ENCODE measurements around the gene MED4.
A peak's percentile ranks its signal among the peaks of the same experiment; 100 is the strongest.

DNA sequence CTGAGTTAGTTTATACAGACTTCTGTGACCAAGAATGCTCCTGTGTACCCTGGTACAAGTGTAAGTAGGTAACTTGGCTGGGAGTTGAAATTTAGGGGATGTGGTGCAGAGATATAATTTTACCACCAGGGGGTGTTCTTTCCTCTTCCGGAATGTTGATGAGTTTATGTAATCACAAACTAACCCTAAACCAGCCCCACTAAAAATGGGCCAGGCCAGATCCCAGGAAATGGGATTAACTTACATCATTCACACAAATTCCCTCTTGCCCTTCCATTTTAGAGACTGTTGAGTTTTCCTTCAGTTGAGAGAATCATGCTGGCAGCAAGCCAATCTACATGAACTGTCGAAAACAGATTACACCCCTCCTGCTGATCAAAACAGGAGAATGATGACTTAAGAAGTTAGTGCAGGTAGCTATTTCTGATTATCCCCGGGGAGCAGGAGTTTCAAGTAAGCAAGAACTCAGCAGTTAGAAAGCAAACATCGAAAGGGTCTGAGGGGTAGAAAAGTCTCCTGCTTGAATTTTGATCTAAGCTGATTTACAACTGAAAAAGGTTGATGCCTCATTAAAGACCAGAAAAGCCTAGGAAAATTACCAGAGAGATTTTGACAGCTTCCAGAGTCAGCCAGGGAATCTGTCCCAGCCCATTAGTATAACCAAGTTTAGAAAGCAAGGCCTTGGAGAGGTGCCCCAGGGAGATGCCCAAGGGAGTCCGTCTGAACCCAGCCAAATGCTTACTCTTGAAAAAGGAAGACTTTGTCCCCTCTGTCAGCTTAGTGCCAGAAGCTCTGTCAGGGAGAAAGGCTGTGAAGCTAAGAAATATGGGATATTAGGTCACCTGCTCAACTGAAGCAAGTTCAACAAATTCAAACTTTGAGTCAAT is 32.3 kb upstream of the MED4 start:
- TF ChIP-seq, protein P1, sequence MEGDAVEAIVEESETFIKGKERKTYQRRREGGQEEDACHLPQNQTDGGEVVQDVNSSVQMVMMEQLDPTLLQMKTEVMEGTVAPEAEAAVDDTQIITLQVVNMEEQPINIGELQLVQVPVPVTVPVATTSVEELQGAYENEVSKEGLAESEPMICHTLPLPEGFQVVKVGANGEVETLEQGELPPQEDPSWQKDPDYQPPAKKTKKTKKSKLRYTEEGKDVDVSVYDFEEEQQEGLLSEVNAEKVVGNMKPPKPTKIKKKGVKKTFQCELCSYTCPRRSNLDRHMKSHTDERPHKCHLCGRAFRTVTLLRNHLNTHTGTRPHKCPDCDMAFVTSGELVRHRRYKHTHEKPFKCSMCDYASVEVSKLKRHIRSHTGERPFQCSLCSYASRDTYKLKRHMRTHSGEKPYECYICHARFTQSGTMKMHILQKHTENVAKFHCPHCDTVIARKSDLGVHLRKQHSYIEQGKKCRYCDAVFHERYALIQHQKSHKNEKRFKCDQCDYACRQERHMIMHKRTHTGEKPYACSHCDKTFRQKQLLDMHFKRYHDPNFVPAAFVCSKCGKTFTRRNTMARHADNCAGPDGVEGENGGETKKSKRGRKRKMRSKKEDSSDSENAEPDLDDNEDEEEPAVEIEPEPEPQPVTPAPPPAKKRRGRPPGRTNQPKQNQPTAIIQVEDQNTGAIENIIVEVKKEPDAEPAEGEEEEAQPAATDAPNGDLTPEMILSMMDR (conservative IDR thresholded peaks at IDR 0.05 in 1 of 2, IDR thresholded peaks at IDR 0.05 in 1 of 2; ENCODE audit: low read depth in 1 of 2, low read length in 2 of 2), result peak; percentile 57 to 69
- TF ChIP-seq EZH2 (IDR thresholded peaks at IDR 0.05; ENCODE audit: low read length, missing control alignments), result no peak
